SW 1271 (cell line): Measurements from ENCODE around the gene C9orf57.
"Not testable (repeated sequence)": the region's sequence is repeated elsewhere in the genome, so short reads cannot be mapped to it uniquely, and the experiment has no call there.

Experiments used
- DNase-seq, 2 experiments: peaks; one replicate each; lab custom pipeline; 2025; lab: John Stamatoyannopoulos, UW

The C9orf57 gene

GRCh38 chr9:72060513-72060912 is at the start of gene C9orf57:
TSS of gene C9orf57 (minus strand) at chr9:72060613. CDS start at chr9:72059331, 1,282 bp downstream.
- DNase-seq = no peak

DNA sequence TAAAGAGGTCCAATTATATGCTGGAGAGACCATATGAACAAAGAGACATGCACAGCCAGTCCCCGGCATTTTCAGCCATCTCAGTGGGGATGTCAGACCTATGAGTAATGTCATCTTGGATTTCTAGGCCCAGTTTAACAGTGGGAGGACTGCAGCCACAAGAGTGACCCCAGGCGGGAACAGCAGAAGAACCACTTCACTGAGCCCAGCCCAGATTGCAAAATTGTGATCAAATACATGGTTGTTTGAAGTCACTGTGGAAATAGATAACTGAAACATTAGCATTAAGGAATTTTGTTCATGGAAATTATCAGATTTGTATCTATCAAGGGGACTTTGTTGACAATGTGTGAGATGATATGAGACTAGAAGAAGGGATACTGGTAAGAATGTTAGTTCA is 42.1 kb upstream of the C9orf57 start:
- no peak for DNase-seq

- not testable (repeated sequence) for DNase-seq
Observed at GRCh38 chr9:72095520-72095919, 35.1 kb upstream of the C9orf57 start.

DNA sequence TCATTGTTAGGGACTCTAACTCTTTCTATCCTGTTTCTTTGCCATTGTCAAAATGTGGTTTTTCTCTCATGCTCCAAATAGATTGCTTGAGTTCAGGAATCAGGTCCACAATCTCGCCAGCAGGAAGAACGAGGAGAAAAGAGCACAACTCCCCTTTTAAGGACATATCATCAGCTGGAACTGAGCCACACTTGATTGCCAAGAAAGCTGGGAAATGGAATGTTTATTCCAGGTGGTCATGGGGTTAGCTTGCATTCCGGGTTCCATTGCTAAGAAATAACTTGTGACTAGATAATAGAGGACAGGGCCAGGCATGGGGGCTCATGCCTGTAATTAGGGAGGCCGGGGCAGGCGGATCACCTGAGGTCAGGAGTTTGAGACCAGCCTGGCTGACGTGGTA is 32.4 kb upstream of the C9orf57 start:
- DNase-seq = no peak

DNA sequence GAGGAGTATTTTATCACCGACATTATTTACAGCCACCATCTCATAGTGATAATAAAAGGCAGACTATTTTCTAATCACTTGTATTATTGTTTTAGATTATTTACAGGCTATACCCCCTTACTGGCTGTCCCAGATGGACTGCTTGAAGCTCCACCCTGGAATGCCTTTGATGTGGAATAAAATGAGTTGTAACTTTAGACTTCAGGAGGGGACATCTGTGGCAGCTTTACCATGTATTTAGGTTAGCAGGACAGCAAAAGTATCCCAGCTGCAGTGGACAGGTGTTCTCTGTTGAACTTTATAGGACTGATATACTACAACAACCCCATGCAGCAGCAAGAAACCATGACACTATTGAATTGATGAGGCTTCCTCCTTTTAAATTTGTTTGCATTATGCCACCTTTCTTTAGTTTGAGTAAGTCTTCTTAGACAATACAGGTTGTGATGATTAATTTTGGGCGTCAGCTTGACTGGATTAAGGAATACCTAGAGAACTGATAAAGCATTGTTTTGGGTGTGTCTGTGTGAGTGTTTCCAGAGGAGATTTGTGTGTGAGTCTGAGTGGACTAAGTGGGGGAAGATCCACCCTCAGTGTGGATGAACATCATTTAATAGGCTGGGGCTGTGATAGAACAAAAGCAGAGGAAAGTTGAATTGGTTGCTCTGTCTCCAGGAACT is 29.2 kb upstream of the C9orf57 start:
- DNase-seq = no peak

DNA sequence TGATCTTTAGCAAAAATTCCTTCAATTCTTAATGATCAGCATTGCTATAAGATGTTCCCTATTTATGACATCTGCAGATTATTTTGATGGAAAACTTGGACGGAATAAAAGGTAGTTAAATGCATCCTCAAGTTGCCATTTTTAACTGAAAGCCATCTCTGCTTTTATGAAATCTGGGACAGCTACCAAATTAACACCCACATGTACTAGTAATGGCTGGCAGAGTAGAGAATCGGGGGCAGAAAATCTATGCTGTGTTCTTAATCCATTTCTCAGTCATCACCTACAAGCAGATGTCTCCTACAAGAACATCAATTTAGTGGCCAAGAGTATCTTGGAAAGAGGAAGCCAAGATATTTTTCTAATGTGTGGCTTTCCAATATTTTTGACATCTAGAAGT is 22.1 kb upstream of the C9orf57 start:
- no peak for DNase-seq

DNA sequence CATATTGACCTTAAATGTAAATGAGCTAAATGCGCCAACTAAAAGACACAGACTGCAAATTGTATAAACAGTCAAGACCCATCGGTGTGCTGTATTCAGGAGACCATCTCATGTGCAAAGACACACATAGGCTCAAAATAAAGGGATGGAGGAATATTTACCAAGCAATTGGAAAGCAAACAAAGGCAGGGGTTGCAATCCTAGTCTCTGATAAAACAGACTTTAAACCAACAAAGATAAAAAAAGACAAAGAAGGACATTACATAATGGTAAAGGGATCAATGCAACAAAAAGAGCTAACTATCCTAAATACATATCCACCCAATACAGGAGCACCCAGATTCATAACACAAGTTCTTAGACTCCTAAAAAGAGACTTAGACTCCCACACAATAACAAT is 14.3 kb upstream of the C9orf57 start:
- not testable (repeated sequence) for DNase-seq

GRCh38 chr9:72065076-72065475 is 4.7 kb upstream of the C9orf57 start:
- no peak for DNase-seq

GRCh38 chr9:72052122-72052521 is 8.3 kb downstream of the C9orf57 start:
- DNase-seq = no peak

- DNase-seq = no peak
Observed at GRCh38 chr9:72048850-72049249, 11.6 kb downstream of the C9orf57 start.

DNA sequence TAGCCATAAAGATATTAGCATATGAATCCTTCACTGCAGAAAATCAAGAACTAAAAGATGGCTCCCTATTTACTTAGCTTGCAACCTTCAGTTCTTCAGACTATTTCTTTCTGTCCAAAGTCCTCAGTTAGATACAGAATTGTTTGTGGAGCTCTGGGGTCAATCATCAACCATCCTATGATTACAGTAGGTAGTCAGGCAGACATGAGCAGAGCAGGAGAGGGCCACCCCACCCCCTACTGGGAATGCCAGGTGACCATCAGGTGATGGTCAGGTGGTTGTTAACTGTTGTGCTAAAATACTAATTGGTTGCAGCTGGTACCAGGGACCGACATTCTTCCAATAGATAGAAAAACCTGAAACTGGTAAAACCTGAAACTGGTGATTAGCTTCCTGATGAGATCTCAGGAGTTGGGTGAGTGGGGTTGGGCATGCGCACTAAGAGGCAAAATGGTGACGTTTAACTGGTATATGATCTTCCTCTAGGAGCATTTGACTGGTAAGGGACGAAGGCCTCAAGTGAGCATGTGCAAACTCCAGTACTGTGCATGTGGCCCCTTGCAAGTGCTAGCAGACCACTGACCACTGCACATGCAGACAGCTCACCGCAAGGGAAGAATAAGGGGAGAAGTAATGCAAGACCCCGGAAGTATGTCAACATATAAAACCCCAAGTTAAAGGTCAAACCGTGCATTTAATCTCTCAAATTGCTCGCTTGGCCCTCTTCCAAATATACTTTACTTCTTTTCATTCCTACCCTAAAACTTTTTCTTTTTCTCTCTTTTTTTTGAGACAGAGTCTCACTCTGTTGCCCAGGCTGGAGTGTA is 13.6 kb downstream of the C9orf57 start:
- no peak for DNase-seq

DNA sequence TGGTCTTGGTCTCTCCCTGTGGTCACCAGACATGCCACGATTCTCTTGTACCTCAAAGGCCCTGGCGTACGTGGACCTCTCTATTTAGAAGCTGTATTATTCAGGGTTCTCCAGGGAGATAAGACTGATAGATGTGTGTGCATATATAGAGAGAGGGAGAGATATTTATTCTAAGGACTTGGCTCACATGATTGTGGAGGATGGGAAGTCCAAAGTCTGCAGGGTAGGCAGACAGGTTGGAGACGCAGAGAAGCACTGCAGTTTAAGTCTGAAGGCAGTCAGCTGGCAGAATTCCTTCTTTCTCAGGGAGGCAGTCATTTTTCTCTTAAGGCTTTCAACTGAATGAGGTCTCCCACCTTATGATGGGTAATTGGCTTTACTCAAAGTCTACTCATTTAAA is 16.3 kb downstream of the C9orf57 start:
- no peak for DNase-seq

GRCh38 chr9:72043576-72043975 is 16.8 kb downstream of the C9orf57 start:
- DNase-seq = no peak

GRCh38 chr9:72042928-72043327 is 17.5 kb downstream of the C9orf57 start:
- DNase-seq = no peak

DNA sequence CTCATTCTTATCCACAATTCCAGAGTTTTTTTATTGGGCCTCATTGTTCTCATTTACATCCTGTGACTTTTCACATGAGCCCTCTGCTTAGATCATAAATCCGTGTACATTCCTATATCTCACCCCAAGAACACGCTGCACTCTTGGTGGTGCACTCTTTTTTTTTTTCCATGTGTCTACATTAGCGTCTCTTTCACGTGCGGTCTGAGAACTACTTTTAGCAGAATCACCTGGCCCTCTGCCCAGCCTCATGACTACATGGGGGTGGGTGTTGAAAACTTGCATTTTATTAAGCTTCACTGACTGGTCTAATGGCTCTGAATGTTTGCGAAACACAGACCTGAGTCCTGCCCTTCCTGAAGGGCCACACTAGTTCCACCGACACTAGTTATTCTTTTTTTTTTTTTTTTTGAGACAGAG is 18.6 kb downstream of the C9orf57 start:
- DNase-seq = no peak

- no peak for DNase-seq
Observed at GRCh38 chr9:72041369-72041768, 19.0 kb downstream of the C9orf57 start.

GRCh38 chr9:72039532-72039931 is 20.9 kb downstream of the C9orf57 start:
- no peak for DNase-seq

GRCh38 chr9:72038890-72039410 is 21.5 kb downstream of the C9orf57 start:
- peak; percentile 38 to 82 for DNase-seq

GRCh38 chr9:72038408-72038807 is 22.0 kb downstream of the C9orf57 start:
- DNase-seq = no peak

DNA sequence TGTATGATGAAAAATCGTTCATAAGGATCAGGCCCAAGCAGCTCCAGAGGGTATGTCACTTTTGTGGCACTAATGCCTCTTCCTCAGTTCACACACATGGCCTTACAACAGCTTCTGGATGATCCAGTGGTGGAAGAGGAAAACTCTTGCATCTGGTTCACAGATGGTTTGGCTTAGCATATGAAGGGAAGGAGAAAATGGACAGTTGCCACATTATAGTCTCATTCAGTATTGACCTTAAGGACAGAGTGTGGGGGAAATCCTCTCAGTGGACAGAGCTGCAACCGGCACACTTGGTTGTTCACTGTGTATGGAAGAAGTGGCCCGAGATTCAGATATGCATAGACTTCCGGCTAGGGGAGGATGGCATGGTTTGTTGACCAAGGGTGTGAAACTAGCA is 22.8 kb downstream of the C9orf57 start:
- no peak for DNase-seq

GRCh38 chr9:72030767-72031166 is 29.6 kb downstream of the C9orf57 start:
- no peak for DNase-seq

DNA sequence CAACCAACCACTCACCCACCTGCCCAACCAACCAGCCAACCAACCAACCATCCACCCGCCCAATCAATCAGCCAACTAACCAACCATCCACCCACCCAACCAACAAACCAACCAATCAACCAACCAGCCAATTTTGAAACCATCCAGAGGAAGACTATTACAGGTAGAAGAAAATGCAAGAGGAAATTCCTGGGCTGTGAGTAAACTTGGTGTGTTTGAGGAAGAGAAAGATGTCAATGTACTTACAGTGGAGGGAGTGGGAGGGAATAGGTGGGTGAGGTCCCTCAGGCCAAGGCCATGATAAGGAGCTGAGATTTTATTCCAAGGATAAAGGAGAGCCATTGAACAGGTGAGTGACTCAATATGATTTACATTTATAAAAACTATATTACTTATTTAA is 30.4 kb downstream of the C9orf57 start:
- no peak for DNase-seq

GRCh38 chr9:72025906-72026305 is 34.5 kb downstream of the C9orf57 start:
- DNase-seq = no peak
